ENCODE data around the gene SLC26A4. TPM values are rescaled to one million over a fixed set of nuclear protein-coding genes. Genes with fewer than 3 reads are reported as not detected.

The SLC26A4 gene
- total RNA-seq, 1 donor from 2014 or later: not detected

GRCh38 chr7:107725138-107725740 is 64.6 kb downstream of the SLC26A4 start:
- Mint-ChIP-seq H3K4me3 (no peak overlapping the region), H3K36me3 (no peaks in the 10 kb centered on the region), H3K27ac (no peak overlapping the region), H3K4me1 (no peaks in the 10 kb centered on the region), H3K27me3 (ENCODE audit: low read depth) (peaks cover 38% of the 10 kb centered on the region), H3K9me3 (no peaks in the 10 kb centered on the region)
- TF ChIP-seq CTCF (IDR thresholded peaks at IDR 0.05; ENCODE audit: unreplicated experiment): peak; percentile 83
- no peak for DNase-seq (ENCODE audit: low spot score in 2 of 2, unreplicated experiment in 2 of 2)

- no peak for DNase-seq (ENCODE audit: low spot score in 2 of 2, unreplicated experiment in 2 of 2)
- H3K27me3 Mint-ChIP-seq (ENCODE audit: low read depth): peaks cover 38% of the 10 kb centered on the region
- no peaks in the 10 kb centered on the region for H3K4me1 Mint-ChIP-seq
- no peaks in the 10 kb centered on the region for H3K36me3 Mint-ChIP-seq
- no peaks in the 10 kb centered on the region for H3K9me3 Mint-ChIP-seq
- TF ChIP-seq CTCF (IDR thresholded peaks at IDR 0.05; ENCODE audit: unreplicated experiment): no peak
- no peak overlapping the region for H3K4me3 Mint-ChIP-seq
- H3K27ac Mint-ChIP-seq: no peak overlapping the region
These were observed 65.9 kb downstream of the SLC26A4 start for GRCh38 chr7:107726356-107727130.

GRCh38 chr7:107728276-107728675 is 67.6 kb downstream of the SLC26A4 start:
- TF ChIP-seq CTCF (IDR thresholded peaks at IDR 0.05; ENCODE audit: unreplicated experiment): no peak
- peaks cover 38% of the 10 kb centered on the region for H3K27me3 Mint-ChIP-seq (ENCODE audit: low read depth)
- H3K4me1 Mint-ChIP-seq: no peaks in the 10 kb centered on the region
- H3K27ac Mint-ChIP-seq: no peak overlapping the region
- no peak overlapping the region for H3K4me3 Mint-ChIP-seq
- no peak for DNase-seq (ENCODE audit: low spot score in 2 of 2, unreplicated experiment in 2 of 2)
- H3K36me3 Mint-ChIP-seq: no peaks in the 10 kb centered on the region
- peaks cover 6% of the 10 kb centered on the region for H3K9me3 Mint-ChIP-seq

GRCh38 chr7:107742678-107743566 is 82.3 kb downstream of the SLC26A4 start:
- Mint-ChIP-seq H3K27ac (peak overlapping the region; percentile 97), H3K36me3 (no peaks in the 10 kb centered on the region), H3K9me3 (no peaks in the 10 kb centered on the region), H3K27me3 (ENCODE audit: low read depth) (peaks cover 29% of the 10 kb centered on the region), H3K4me3 (peak overlapping the region; percentile 97), H3K4me1 (peaks cover 24% of the 10 kb centered on the region)
- DNase-seq (ENCODE audit: low spot score in 2 of 2, unreplicated experiment in 2 of 2): peak; percentile 37 to 70
- TF ChIP-seq CTCF (IDR thresholded peaks at IDR 0.05; ENCODE audit: unreplicated experiment): no peak

- DNase-seq (ENCODE audit: low spot score in 2 of 2, unreplicated experiment in 2 of 2): peak; percentile 88 to 95
- H3K4me3 Mint-ChIP-seq: peak within 1 kb of the TSS; percentile 97
- H3K27me3 Mint-ChIP-seq (ENCODE audit: low read depth): peaks cover 21% of the 10 kb centered on the region
- H3K4me1 Mint-ChIP-seq: peaks cover 24% of the 10 kb centered on the region
- no peaks in the 10 kb centered on the region for H3K9me3 Mint-ChIP-seq
- H3K27ac Mint-ChIP-seq: peak within 1 kb of the TSS; percentile 99
- H3K36me3 Mint-ChIP-seq: no peaks in the 10 kb centered on the region
- TF ChIP-seq CTCF (IDR thresholded peaks at IDR 0.05; ENCODE audit: unreplicated experiment): peak; percentile 48
These were observed 83.1 kb downstream of the SLC26A4 start, which contains the start of gene CBLL1 for GRCh38 chr7:107743567-107744344. Gene CBLL1 (plus strand): TSS chr7:107744142. CDS start chr7:107744164, 22 bp downstream.
